HepG2 (cell line): ENCODE results near the gene ZDHHC7. TPM values are rescaled to one million over a fixed set of nuclear protein-coding genes. Genes with fewer than 3 reads are reported as not detected.

ENCODE experiments used
- CREB1 ChIP-seq, 2 experiments: fragments of 450-650 bp in 1 of 2; IDR thresholded peaks; 2 replicates each; pipeline ENCODE4 v1.6.1; 2016 to 2017; ENCODE audit warnings: control low read depth in 1 of 2, mild to moderate bottlenecking in 1 of 2, missing compliant biosample characterization in 1 of 2, missing genetic modification characterization in 1 of 2
- E2F5 ChIP-seq: sonication (generic); formaldehyde crosslinking; conservative IDR thresholded peaks from 2 replicates; pipeline ENCODE4 v1.4.0; 2020; ENCODE audit warnings: missing genetic modification reagents
- FOXA1 ChIP-seq, 2 experiments: fragments of 450-650 bp in 1 of 2; sonication (generic) in 1 of 2; formaldehyde crosslinking in 1 of 2; IDR thresholded peaks; 2 replicates each; pipeline versions ENCODE4 v1.4.0 to v1.6.1; 2016 to 2020; ENCODE audit warnings: missing genetic modification reagents in 1 of 2
- FOXK2 ChIP-seq: fragments of 450-650 bp; IDR thresholded peaks from 2 replicates; pipeline ENCODE4 v1.6.1; 2016
- GRHL1 ChIP-seq: sonication (generic); formaldehyde crosslinking; conservative IDR thresholded peaks from 2 replicates; pipeline ENCODE4 v1.8.0; 2022; ENCODE audit warnings: missing genetic modification reagents
- HMGXB4 ChIP-seq, 2 experiments: sonication (generic) in 1 of 2; formaldehyde crosslinking in 1 of 2; IDR thresholded peaks; 2 replicates each; pipeline versions ENCODE4 v1.4.0 to v1.6.1; 2018 to 2020; ENCODE audit warnings: missing genetic modification reagents in 2 of 2, borderline replicate concordance in 1 of 2, low read depth in 1 of 2, mild to moderate bottlenecking in 1 of 2, missing biosample characterization in 1 of 2
- RBM22 ChIP-seq: fragments of 200-400 bp; formaldehyde crosslinking; optimal IDR thresholded peaks from 2 replicates; pipeline ENCODE3; 2017; ENCODE audit warnings: mild to moderate bottlenecking, low read length, moderate library complexity
- ZEB1 ChIP-seq: IDR thresholded peaks from 2 replicates; pipeline ENCODE4 v1.6.1; 2012; ENCODE audit warnings: mild to moderate bottlenecking, low read depth, inconsistent platforms; ENCODE audit not compliant: insufficient replicate concordance
- ZNF670 ChIP-seq: sonication (generic); formaldehyde crosslinking; IDR thresholded peaks from 2 replicates; pipeline ENCODE4 v1.8.0; 2022; ENCODE audit warnings: mild to moderate bottlenecking, missing genetic modification reagents, borderline replicate concordance
- polyA plus RNA-seq, 8 experiments: library from polyadenylated mRNA; depleted of rRNA in 3 of 8; stranded (reverse) in 7 of 8; unstranded in 1 of 8; fragments of >200 nt; fragmentation: Illumina TruSeq in 4 of 8; extraction: Trizol in 4 of 8; gene quantifications; 2 replicates each; pipeline versions ENCODE4 v1.2.1 to v1.2.3, GENCODE V29; 2011 to 2016; ENCODE audit warnings: low read depth in 4 of 8, missing spikeins in 1 of 8, mixed read lengths in 1 of 8; ENCODE audit not compliant: insufficient read depth in 1 of 8
- total RNA-seq, 5 experiments: library from RNA; depleted of rRNA; stranded (reverse); fragments of >200 nt; fragmentation: Illumina TruSeq; extraction: Trizol; gene quantifications; 2 replicates each; pipeline ENCODE4 v1.2.3, GENCODE V29; 2016; ENCODE audit warnings: low read depth in 1 of 5
- TF ChIP-seq, protein P1 (sequence below): sonication (generic); formaldehyde crosslinking; IDR thresholded peaks from 2 replicates; pipeline ENCODE4 v1.4.0; 2020; ENCODE audit warnings: missing genetic modification reagents

The ZDHHC7 gene
- total and polyA plus RNA-seq, 2 of the 13 experiments (the other 11 are each of a cell fraction or from before 2014, with no cell fraction given): 46.8 to 67.6 TPM

DNA sequence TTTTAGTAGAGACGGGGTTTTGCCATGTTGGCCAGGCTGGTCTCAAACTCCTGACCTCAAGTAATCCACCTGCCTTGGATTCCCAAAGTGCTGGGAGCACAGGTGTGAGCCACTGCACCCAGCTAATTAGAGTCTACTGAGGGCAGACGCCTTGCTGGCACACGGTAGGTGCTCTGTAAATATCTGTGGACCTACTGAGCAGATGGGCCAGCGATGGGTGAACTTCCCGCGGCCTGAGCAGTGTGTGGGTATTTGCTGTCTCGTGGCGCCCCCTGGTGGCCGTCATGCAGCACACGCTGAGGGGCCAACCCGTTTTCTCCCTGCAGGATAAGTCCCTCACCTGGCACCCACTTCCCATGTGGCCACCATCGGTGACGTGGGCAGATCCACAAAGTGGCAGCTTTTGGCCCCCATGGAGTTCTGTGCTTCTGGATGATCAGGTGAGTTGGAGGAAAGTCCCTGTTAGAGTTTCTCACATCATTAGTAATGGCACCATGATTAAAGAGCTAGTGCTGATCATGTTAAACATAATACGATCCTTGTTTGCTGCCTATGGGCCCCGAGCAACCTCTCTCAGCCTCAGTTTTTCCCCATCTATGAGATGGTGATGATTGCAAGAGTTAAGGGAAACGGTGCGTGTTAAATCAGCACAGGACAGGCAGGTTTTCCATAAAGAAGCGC lies 40.7 kb downstream of the ZDHHC7 start (continued):
- TF ChIP-seq HMGXB4 (CRISPR knock-in tag; IDR thresholded peaks at IDR 0.05; ENCODE audit: borderline replicate concordance in 1 of 2, low read depth in 1 of 2): peak; percentile 37 to 68; a peak in 3 of 4 replicates
- TF ChIP-seq ZEB1: peak; percentile 42
- TF ChIP-seq, protein P1, sequence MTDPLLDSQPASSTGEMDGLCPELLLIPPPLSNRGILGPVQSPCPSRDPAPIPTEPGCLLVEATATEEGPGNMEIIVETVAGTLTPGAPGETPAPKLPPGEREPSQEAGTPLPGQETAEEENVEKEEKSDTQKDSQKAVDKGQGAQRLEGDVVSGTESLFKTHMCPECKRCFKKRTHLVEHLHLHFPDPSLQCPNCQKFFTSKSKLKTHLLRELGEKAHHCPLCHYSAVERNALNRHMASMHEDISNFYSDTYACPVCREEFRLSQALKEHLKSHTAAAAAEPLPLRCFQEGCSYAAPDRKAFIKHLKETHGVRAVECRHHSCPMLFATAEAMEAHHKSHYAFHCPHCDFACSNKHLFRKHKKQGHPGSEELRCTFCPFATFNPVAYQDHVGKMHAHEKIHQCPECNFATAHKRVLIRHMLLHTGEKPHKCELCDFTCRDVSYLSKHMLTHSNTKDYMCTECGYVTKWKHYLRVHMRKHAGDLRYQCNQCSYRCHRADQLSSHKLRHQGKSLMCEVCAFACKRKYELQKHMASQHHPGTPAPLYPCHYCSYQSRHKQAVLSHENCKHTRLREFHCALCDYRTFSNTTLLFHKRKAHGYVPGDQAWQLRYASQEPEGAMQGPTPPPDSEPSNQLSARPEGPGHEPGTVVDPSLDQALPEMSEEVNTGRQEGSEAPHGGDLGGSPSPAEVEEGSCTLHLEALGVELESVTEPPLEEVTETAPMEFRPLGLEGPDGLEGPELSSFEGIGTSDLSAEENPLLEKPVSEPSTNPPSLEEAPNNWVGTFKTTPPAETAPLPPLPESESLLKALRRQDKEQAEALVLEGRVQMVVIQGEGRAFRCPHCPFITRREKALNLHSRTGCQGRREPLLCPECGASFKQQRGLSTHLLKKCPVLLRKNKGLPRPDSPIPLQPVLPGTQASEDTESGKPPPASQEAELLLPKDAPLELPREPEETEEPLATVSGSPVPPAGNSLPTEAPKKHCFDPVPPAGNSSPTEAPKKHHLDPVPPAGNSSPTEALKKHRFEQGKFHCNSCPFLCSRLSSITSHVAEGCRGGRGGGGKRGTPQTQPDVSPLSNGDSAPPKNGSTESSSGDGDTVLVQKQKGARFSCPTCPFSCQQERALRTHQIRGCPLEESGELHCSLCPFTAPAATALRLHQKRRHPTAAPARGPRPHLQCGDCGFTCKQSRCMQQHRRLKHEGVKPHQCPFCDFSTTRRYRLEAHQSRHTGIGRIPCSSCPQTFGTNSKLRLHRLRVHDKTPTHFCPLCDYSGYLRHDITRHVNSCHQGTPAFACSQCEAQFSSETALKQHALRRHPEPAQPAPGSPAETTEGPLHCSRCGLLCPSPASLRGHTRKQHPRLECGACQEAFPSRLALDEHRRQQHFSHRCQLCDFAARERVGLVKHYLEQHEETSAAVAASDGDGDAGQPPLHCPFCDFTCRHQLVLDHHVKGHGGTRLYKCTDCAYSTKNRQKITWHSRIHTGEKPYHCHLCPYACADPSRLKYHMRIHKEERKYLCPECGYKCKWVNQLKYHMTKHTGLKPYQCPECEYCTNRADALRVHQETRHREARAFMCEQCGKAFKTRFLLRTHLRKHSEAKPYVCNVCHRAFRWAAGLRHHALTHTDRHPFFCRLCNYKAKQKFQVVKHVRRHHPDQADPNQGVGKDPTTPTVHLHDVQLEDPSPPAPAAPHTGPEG (CRISPR knock-in tag): no peak
- peak; percentile 67; the same call in 1 of the 2 replicates for TF ChIP-seq CREB1 (IDR thresholded peaks at IDR 0.05)
- TF ChIP-seq CREB1 (CRISPR knock-in tag; IDR thresholded peaks at IDR 0.05): no peak
- peak; percentile 80 for TF ChIP-seq ZNF670 (CRISPR knock-in tag)
- no peak for TF ChIP-seq FOXK2
- TF ChIP-seq GRHL1 (CRISPR knock-in tag): no peak
- TF ChIP-seq RBM22: no peak
- no peak for TF ChIP-seq FOXA1 (IDR thresholded peaks at IDR 0.05)
- TF ChIP-seq FOXA1 (CRISPR knock-in tag; IDR thresholded peaks at IDR 0.05): 0 out of 2 replicates have a peak, but pooled peaks have one; percentile 32
- peak; percentile 68; the same call in 1 of the 2 replicates for TF ChIP-seq E2F5 (CRISPR knock-in tag)
